A204.1 (cell line): ENCODE measurements around the gene KCNIP3.
"Not testable (repeated sequence)": the region's sequence is repeated elsewhere in the genome, so short reads cannot be mapped to it uniquely, and the experiment has no call there.

ENCODE experiments used
- FAIRE-seq: peaks from 2 replicates; lab custom pipeline; 2012; peaks lifted over from hg19 to GRCh38; lab: Jason Lieb, UNC

The KCNIP3 gene

GRCh38 chr2:95296880-95297487 is at the start of gene KCNIP3:
KCNIP3 (plus strand) TSS chr2:95297347; CDS start chr2:95297439, 92 bp downstream.
- no peak for FAIRE-seq

- FAIRE-seq: no peak
Measured at GRCh38 chr2:95258271-95258670, 38.9 kb upstream of the KCNIP3 start.

GRCh38 chr2:95260028-95261023 is 36.8 kb upstream of the KCNIP3 start:
- FAIRE-seq: no peak

- no peak for FAIRE-seq
Measured at GRCh38 chr2:95261602-95262001, 35.5 kb upstream of the KCNIP3 start.

- no peak for FAIRE-seq
Measured at GRCh38 chr2:95262896-95263542, 34.1 kb upstream of the KCNIP3 start.

- no peak for FAIRE-seq
Measured at GRCh38 chr2:95264624-95265023, 32.5 kb upstream of the KCNIP3 start.

- FAIRE-seq: no peak
Measured at GRCh38 chr2:95265182-95265581, 32.0 kb upstream of the KCNIP3 start.

GRCh38 chr2:95266781-95267430 is 30.2 kb upstream of the KCNIP3 start:
- FAIRE-seq: no peak

- no peak for FAIRE-seq
Measured at GRCh38 chr2:95267458-95268210, 29.5 kb upstream of the KCNIP3 start.

- no peak for FAIRE-seq
Measured at GRCh38 chr2:95268211-95269035, 28.7 kb upstream of the KCNIP3 start.

- FAIRE-seq: no peak
Measured at GRCh38 chr2:95269036-95269680, 28.0 kb upstream of the KCNIP3 start.

GRCh38 chr2:95269745-95270144 is 27.4 kb upstream of the KCNIP3 start:
- not testable (repeated sequence) for FAIRE-seq

GRCh38 chr2:95270541-95271081 is 26.5 kb upstream of the KCNIP3 start:
- no peak for FAIRE-seq

GRCh38 chr2:95271381-95271971 is 25.7 kb upstream of the KCNIP3 start:
- FAIRE-seq: no peak

GRCh38 chr2:95272299-95272751 is 24.8 kb upstream of the KCNIP3 start:
- no peak for FAIRE-seq

- no peak for FAIRE-seq
Measured at GRCh38 chr2:95272781-95273180, 24.4 kb upstream of the KCNIP3 start.

GRCh38 chr2:95273566-95274290 is 23.4 kb upstream of the KCNIP3 start:
- no peak for FAIRE-seq

- no peak for FAIRE-seq
Measured at GRCh38 chr2:95274291-95275150, 22.6 kb upstream of the KCNIP3 start, which contains the start of gene PROM2. PROM2 (plus strand) TSS chr2:95274449; CDS start chr2:95274586, 137 bp downstream.
